ENCODE results near the gene NR4A2. TPM values are rescaled to one million over a fixed set of nuclear protein-coding genes. Genes with fewer than 3 reads are reported as not detected.

Gene NR4A2
- total and polyA plus RNA-seq, 2 donors (not counting 3 experiments of a cell fraction or from before 2014, with no cell fraction given) = 1.0 to 1.9 TPM

GRCh38 chr2:156352911-156353310 lies 20.4 kb upstream of the NR4A2 start:
- Histone ChIP-seq H3K36me3 (ENCODE audit: control insufficient read depth in 2 of 2, extremely low read depth in 1 of 2, insufficient read depth in 2 of 2, low read length in 2 of 2) (no peaks in the 10 kb centered on the region), H3K4me3 (replicated peaks in 1 of 3; ENCODE audit: insufficient read depth in 1 of 3, low read depth in 1 of 3, low read length in 3 of 3) (no peak overlapping the region), H3K27ac (ENCODE audit: insufficient read depth, low read depth, low read length) (no peak overlapping the region), H3K4me2 (ENCODE audit: insufficient read depth, low read length) (no peak overlapping the region), H3K4me1 (ENCODE audit: control insufficient read depth, extremely low read depth, insufficient read depth, low read length) (no peaks in the 10 kb centered on the region), H3K79me2 (ENCODE audit: control insufficient read depth, insufficient read depth, low read length) (no peaks in the 10 kb centered on the region), H4K20me1 (replicated peaks; ENCODE audit: control insufficient read depth, extremely low read depth, insufficient read depth, low read length) (no peaks in the 10 kb centered on the region), H2AFZ (ENCODE audit: low read depth, low read length) (no peak overlapping the region), H3K27me3 (ENCODE audit: control insufficient read depth in 2 of 2, insufficient read depth in 2 of 2, low read length in 2 of 2) (no peaks in the 10 kb centered on the region), H3K9me3 (replicated peaks; ENCODE audit: control insufficient read depth, insufficient read depth, low read length) (no peaks in the 10 kb centered on the region), H3K9me1 (replicated peaks; ENCODE audit: control insufficient read depth, extremely low read depth, insufficient read depth, low read length) (no peaks in the 10 kb centered on the region), H3K9ac (replicated peaks; ENCODE audit: extremely low read depth, insufficient read depth, low read length) (no peak overlapping the region)
- ChIA-PET POLR2A (no interaction called here), CTCF (no interaction called here)
- TF ChIP-seq FOS (IDR thresholded peaks at IDR 0.05; ENCODE audit: borderline replicate concordance, insufficient read depth, low read length) (no peak), POLR2AphosphoS5 (IDR thresholded peaks at IDR 0.05; ENCODE audit: insufficient read depth, low read depth, low read length) (no peak), JUN (IDR thresholded peaks at IDR 0.05; ENCODE audit: borderline replicate concordance, insufficient read depth, insufficient read length, low read depth) (no peak), GATA2 (IDR thresholded peaks at IDR 0.05; ENCODE audit: insufficient read depth, insufficient read length, low read depth, low read length) (no peak), POLR2A (IDR thresholded peaks at IDR 0.05; ENCODE audit: low read depth, low read length) (no peak), CTCF (IDR thresholded peaks at IDR 0.05; ENCODE audit: extremely low read depth in 1 of 2, insufficient read depth in 1 of 2, low read depth in 1 of 2, low read length in 2 of 2) (no peak), MYC (IDR thresholded peaks at IDR 0.05; ENCODE audit: low read depth, low read length) (no peak), EZH2 (IDR thresholded peaks at IDR 0.05; ENCODE audit: borderline replicate concordance, low read depth, low read length, severe bottlenecking) (no peak)
- TF ChIP-seq, protein P1, sequence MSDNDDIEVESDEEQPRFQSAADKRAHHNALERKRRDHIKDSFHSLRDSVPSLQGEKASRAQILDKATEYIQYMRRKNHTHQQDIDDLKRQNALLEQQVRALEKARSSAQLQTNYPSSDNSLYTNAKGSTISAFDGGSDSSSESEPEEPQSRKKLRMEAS (IDR thresholded peaks at IDR 0.05; ENCODE audit: insufficient read depth, insufficient read length) = no peak
- FAIRE-seq (no peak), DNase-seq (ENCODE audit: low read depth, low spot score) (no peak)
- dilution Hi-C loops (cut with MboI; ENCODE audit: extremely low pct_ligation_motif_present, low sequenced_read_pairs) = no loop called here
- intact Hi-C loops (cut with micrococcal nuclease) = no loop called here
- no TSS peak for BruUV-seq (replicated peaks)

All from endothelial cell of umbilical vein (primary cell).